ENCODE measurements around the gene AHI1. TPM values are rescaled to one million over a fixed set of nuclear protein-coding genes. Genes with fewer than 3 reads are reported as not detected.

The AHI1 gene
- total RNA-seq, 1 donor from 2014 or later, result 7.3 TPM

DNA sequence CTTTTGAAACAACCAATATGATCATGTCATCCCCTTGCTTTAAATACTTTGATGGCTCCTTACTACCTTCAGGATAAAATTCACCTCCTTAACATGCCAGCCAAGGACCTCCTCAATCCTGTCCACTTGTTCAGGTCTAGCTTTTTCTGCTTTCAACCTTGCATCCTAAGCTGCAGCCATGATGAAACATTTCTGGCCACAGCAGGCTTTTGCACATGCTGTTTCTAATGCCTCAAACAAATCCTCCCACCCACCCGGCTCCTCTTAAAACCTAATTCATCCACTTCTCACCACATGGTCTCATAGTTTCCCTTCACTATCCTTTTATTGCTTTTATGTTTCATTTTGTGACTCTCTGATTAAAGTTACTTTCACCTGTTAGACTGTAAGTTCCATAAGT, 191.9 kb downstream of the AHI1 start:
- DNase-seq (ENCODE audit: extremely low read depth, low read depth, low spot score), result no peak

DNA sequence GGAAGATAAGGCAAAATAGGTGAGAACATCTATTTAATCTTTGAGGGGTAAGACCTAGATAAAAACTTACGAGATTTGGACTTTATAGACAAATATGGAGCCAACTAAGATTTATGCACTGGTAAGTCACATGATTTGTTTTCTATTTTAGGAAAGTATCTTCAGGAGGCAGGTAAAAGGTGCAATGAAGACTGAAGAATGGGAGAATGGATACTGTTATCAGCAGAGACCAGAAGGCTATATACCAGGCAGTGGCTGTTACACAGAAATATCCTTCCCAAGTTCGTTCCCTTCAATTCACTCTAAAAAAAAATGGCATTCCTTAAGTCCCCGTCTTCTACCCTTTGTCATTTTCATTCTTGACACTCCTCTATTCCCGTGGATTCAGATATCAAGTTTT, 192.7 kb downstream of the AHI1 start:
- DNase-seq (ENCODE audit: extremely low read depth, low read depth, low spot score), result no peak

DNA sequence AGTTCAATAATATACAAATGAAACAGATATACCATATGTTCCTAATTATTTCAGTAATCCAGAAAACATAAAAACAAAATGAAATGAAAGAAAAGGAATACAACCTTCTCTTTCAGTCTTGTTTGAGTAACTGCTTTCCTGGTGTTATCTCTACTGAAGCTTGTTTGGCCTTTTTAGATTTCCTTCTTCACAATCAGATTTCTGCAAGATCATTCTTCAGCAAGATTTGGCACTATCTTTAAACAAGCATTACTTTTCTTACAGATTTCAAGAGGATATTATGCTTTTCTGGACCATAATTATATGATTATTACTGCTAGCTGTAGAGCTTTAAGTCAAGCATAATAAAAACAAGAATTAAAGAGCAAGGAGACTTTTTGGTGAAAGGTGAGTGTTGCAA, 196.2 kb downstream of the AHI1 start:
- DNase-seq (ENCODE audit: extremely low read depth, low read depth, low spot score), result no peak

DNA sequence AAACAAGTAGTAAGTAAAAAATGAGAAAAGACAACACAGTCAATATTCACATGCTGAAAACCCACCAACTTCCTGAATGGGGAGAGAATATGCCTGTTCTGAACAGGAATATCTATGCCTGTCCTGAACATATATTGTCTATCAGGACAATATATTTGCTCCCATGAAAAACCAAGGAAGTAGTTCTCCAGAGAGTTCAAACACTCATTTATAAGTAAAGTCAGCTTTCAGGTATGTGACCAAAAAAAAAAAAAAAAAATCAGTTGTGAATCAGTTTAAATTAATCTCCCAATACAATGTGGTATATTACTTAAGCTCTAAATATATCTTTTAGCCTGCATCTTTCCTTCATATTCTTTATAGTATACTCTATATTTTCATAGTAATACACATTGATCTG, 197.0 kb downstream of the AHI1 start:
- DNase-seq (ENCODE audit: extremely low read depth, low read depth, low spot score), result no peak

DNA sequence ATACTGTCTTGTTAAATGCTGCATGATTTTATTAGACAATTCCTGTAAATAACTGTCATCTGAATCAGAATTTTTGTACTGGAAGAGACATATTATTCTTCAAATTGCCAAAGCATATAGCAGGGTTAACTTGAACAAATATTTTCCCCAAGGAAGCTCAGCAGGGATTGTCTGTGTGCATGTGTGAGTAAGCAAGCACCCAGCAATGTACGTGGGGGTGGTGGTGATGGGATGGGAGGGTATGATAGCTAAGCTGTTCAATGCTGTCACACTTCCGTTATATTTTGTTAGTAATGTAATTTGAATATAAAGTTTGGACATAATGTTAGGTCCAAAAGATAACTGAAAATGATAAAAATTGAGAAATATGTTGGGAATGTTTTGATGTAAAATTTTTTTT, 198.3 kb downstream of the AHI1 start:
- no peak for DNase-seq (ENCODE audit: extremely low read depth, low read depth, low spot score)

DNA sequence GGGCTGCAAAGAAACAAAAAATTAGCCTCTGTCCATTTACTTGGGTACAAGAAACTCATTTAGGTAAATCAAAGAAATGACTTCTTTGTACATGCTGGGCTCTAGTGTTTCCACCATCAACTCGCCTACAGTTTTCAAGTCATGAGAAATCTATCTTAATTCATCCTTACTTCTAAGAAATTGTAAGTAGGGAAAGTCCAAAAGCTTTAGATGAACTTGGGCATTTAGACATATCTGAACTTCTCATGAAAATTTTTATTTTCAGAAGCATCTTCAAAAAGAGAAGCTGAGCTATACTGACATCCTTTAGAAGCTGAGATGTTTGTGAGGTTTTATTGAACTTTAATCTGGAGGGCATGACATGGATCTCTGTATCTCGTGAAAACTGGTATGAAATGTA, 199.1 kb downstream of the AHI1 start:
- DNase-seq (ENCODE audit: extremely low read depth, low read depth, low spot score), result no peak

DNA sequence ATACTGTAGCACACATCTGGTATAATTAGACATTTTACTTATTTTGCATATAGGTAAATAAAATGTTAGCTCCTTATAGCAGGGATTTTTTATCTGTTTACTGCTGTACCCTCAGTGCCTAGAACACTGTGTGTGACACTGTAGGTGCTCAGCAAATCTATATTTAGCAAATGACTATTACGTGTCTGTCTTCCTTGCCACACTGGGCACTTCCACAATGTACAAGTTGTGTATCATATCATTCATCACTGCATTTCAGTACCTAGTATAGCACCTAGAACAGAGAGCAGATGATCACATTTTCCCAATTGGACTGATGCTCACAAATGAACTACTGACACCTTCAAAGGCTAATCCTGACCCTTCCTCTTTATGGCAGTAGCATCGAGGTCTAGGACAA, 200.8 kb downstream of the AHI1 start:
- DNase-seq (ENCODE audit: extremely low read depth, low read depth, low spot score), result no peak

DNA sequence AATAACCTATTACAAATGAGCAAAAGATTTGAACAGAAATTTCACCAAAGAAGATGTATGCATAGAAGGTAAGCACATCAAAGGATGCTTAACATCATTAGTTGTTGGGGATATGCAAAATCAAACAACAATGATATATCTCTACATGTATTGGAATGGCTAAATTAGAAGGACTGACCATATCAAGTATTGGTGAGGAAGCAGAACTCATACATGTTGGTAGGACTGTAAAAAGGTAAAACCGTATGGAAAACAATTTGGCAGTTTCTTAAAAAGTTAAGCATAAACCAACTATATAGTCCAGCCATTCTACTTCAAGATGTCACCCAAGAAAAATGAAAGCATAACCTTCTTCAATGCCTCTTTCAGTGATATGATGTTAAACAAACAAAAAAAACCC, 202.5 kb downstream of the AHI1 start:
- no peak for DNase-seq (ENCODE audit: extremely low read depth, low read depth, low spot score)

DNA sequence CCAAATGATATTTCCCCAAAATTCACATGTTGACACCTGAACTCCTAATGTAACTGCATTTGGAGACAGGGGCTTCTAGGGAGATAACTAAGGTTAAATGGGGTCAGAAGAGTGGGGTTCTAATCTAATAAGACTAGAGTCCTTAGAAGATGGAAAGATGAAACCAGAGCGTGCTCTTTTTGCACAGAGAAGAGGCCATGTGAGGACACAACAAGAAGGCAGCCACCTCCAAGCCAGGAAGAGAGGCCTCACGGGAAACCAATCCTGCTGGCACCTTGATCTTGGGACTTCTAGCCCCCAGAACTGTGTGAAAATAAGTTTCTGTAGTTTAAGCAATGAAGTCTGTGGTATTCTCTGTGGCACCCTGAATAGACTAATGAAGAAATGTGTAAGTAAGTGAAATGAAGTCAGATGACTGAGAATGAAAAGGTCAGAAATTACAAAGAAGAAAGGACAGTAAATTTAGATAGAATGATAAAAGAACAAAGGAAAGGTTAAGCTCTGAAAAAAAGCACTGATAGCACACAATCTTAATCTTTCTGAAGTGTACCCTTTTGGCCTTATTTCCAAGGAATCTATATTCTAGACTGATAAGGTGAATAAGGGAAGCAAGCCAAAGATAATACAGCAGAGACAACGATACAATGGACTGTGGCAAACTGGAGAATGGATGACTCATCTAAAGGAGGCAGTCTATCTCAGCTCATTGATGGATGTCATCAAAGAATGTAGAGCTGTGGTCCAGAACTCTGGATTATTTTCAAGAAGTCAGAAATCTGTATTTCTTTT, 206.1 kb downstream of the AHI1 start:
- DNase-seq (ENCODE audit: extremely low read depth, low read depth, low spot score), result peak; percentile 18

DNA sequence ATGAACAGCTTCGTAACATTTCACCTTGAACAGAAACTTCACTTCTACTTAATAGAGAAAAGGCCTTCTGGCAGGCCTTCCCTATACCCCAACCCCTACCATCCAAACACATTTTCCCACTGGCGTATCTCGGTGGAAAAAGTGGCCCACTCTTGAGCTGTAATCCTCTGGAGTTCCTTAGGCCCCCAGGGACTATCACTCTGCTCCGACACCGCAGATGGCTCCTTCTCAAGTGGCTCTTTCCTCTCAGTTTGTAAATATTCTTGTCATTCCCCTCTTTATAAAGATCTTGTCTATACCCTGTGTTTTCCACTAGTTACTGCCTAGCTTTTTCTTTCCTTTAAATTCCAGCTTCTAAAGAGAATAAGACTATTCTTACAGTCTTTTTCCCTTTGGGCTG, 207.7 kb downstream of the AHI1 start:
- DNase-seq (ENCODE audit: extremely low read depth, low read depth, low spot score), result no peak

DNA sequence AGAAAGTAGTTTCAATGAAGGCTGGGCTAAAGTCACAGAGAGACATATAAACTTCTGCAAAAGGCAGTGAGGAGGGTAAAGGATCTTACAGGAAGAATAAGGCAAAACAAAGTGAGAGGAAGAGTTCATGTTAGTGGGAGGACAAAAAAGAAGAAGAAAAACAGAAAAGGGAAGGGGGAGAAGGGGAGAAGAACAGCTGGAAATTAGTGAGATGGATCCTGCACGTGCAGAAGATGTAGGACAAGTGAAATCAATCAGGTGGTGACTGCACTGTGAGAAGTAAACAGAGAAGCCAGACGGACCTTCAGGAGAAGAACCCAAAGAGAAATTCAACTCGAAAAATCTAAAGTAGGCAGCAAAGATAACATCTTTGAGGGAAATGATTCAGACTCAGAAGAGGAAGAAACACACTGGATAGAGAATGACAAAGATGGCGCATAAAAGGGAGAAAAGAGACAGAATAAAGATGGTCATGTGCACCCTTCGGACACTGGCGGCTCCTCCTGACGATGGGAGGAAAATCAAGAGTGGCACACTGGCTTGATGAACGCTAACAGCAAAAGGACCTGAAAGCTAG, 210.5 kb downstream of the AHI1 start:
- no peak for DNase-seq (ENCODE audit: extremely low read depth, low read depth, low spot score)

DNA sequence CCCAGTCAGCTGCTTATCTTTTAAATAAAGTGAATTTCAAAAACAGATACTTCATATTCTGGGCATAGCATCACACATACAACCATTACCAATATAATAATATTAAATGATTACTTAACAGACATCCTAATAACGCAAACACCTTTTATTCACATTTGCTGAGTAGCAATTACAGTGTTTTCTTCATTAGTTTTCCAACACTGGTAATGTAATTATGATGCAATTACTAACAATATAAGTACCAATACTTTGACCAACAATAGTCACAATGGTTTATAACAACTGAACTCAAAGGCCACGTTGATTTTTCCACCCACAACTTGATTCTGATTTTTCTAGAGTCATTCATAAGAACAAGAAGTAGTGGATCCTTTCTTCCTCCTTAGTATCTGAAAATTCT, 212.4 kb downstream of the AHI1 start:
- no peak for DNase-seq (ENCODE audit: extremely low read depth, low read depth, low spot score)

DNA sequence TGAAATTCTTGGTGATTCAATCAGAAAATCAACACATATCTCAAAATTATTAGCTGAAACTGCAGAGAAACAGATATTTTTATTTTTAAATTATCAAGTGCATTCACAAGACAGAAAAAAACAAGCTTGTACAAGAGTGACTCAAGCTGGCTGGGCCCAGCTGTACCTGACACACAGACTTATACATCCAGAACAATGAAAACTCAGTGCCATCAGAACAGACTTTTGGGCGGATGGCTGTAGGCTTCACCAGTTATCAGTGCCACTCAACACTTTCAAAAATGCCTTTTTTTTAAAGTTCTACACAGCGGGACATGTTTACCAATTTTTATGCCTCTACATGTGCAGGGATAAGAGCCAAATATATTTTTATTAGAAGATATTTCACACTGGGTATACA, 213.6 kb downstream of the AHI1 start:
- no peak for DNase-seq (ENCODE audit: extremely low read depth, low read depth, low spot score)

DNA sequence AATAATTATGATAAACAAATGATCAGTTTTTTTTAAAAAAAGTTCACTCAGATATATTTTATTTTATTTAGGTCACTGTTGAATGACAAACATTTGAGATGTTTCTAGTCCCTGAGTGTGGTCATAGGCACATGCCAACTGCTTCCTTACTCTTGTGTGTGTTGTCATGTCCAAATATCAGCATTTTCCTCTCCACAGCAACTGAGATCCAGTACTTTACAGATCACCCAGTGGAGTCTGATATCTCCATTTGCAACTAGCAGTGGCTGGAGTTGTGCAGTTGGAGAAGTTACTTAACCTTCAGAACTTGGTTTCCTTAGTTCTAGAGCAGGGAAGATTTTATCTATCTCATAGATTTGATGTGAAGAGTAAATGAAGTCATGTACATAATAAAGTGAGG, 215.1 kb downstream of the AHI1 start:
- no peak for DNase-seq (ENCODE audit: extremely low read depth, low read depth, low spot score)

DNA sequence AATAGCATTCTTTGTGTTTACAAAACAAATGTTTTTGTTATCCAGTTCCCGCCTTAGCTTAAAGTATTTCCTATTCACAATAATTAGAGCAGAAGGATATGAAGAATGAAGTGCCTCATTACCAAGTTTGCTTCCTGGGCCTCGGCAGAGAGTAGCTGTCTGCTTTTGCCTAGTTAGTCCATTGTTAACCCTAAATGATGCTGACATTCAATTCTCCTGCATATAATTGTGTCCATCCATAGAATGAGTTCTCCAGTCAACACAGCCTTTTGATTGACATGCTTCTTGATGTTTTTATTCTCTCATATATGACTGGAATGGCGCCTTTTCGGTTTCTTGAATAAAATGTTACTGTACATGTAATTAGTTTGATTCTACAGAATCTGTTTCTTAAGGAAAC, 215.6 kb downstream of the AHI1 start:
- no peak for DNase-seq (ENCODE audit: extremely low read depth, low read depth, low spot score)

DNA sequence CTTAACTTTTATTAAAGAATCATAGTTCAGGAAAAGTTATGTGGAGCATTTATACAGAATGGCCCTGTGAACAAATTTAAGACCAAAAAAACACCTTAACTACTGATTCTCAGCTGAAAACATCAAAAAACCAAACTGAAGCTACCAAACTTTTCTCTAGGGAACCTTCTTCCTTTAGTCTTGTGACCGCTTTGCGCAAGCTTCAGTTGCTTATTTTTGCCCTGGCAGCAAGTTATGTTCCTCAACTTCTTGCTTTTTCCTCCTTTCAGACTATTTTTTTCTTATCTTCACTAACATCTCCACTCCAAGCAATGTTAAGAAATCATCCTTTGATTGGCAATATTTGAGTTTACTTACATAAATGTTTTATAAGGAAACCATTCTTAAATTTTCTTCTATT, 216.3 kb downstream of the AHI1 start:
- no peak for DNase-seq (ENCODE audit: extremely low read depth, low read depth, low spot score)

DNA sequence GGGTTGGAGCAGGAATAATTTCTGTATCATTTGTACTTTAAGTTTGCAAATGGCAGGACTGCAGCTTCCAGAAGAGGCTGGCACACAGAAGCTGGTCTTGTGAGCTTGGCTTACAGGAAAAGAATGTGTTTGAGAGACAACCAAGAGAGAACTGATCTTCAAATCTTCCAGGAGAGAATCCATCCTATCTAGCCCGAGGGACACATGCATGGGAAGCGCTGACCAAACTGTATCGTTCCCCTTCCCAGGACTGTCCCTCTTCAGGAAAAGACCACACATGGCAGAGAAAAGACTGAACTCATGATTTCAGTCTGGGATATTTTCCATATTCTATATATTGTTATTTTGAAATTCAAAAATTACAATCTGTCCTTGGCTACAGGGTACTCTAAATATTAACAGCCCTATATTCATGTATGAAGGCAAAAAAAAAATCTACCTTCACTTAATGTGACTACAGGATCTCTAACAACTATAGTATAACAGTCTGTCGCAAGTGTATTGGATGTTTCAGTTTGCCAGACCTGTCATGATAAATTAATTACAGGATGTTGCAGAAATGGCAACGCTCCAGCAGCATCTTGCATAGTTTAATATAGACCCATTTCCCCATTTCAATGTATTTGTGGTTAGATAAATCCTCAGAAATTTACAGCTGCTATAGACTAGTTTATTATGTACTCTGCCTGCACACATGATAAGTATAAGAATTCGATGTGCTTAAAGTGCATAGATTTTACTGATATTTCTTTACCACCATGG, 217.0 kb downstream of the AHI1 start:
- DNase-seq (ENCODE audit: extremely low read depth, low read depth, low spot score), result peak; percentile 16

DNA sequence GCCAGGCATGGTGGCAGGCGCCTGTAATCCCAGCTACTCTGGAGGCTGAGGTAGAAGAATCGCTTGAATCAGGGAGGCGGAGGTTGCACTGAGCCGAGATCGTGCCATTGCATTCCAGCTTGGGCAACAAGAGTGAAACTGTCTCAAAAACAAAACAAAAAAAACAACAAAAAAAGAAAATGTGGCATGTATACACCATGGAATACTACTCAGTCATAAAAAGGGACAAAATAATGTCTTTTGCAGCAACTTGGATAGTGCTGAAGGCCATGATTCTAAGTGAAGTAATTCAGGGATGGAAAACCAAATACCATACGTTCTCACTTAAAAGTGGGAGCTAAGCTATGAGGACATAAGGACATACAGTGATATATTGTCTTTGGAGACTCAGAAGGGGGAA, 220.1 kb downstream of the AHI1 start:
- DNase-seq (ENCODE audit: extremely low read depth, low read depth, low spot score), result no peak

DNA sequence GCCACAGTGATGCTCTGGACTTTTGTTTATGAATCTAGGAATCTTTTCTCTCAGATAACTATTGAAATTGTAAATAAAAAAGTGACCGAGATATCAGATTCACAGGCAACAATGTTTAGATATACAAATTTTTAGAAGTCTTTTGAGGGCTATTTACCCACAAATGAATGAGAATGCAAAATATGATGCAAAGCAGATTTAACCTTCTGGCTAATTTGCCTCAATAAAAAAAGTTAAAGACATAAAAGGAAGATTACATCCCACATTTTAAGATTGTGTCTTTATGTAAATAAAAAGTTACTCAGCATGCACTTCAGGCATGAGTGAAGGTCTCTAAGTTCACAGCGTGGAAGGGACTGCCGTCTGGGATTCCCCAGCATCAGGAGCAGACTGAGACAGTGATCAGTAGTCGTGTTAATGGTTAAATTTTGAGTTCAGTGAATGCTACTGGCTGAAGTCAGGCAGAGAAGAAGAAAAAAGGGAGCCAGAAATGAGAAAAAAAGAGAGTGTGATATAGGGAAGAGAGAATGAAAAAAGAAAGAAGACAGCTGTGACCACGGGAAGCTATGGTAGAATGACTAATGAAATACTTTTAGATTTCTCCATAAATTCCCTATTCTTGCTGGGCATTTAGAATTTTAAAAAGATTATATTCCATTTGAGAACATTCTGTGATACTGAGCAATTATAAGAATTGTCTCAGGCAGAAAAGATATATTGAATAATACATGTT, 222.8 kb downstream of the AHI1 start:
- DNase-seq (ENCODE audit: extremely low read depth, low read depth, low spot score), result no peak

DNA sequence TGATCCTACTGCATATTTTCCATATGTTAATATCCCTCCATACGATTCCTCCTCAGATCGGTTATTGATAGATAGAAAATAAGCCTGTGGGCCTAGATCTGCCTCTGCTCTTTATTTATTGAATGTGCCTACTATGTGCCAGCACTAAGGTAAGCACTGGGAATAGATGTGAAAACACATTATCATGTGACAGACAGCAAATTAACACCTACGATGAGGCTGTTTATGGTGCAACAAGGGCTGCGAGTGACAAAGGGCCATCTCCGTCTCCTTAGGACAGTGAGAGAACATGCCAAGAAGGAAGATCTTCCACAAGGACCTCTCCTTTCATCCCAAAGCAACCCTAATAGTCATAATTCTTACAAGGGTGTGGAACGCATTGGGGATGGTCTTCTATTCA, 225.9 kb downstream of the AHI1 start:
- DNase-seq (ENCODE audit: extremely low read depth, low read depth, low spot score), result no peak

Measured in glomerular endothelial cell (primary cell).